ENCODE measurements around the gene AUP1. TPM values are rescaled to one million over a fixed set of nuclear protein-coding genes. Genes with fewer than 3 reads are reported as not detected.

AUP1 gene
- total RNA-seq, 1 experiment from 2014 or later = 91.5 TPM

DNA sequence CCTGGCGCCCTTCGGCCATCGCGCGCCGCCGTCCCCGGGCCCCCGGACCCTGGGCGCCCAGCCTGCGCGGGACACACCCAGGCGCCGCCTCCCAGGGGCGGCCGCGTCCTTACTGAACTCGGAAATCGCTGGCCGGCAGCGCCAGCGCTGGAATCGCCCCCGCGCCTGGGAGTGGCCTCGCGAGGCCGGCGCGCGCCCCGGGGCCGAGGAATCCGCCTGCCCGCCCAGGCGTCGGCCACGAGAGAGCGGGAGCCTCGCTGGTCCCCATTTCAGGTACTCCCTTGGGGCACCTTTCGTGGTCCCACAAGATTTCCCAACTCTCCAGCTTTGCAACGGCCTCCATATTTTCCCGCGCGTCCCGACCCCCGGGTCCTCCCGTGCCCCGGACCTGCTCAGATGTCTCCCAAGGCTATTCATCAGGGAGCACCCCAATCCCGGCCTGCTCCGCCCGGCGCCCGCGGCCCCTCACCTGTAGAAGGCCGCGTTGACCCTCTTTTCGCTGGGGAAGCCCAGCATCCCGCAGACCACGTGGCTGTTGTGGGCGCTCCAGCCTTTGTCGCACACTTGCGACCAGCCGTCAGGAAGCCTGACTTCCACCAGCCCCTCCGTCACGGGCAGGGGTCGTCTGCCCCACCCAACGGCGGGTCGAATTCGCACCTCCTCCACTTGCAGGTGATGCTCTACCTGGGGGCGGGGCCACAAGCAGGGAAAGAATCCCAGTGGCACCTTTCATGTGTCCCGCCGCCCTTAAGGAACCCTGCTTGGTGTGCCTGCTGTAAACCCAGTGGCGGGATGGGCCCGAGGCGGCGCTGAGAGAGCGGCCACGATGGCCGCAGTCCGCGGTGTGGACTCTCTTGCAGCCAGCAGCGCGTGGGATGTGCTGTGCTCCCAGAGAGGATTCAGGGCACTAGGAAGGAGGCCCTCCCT lies 19.7 kb upstream of the AUP1 start:
- no peak overlapping the region for H2AFZ ChIP-seq (ENCODE audit: low read length)
- no peak overlapping the region for H4K5ac ChIP-seq (ENCODE audit: insufficient read length, low read depth, low read length)
- H3K79me2 ChIP-seq (ENCODE audit: insufficient read depth, low read length) = 0 out of 2 replicates have a peak, but pooled peaks cover 2% of the 10 kb centered on the region
- H3K4ac ChIP-seq (ENCODE audit: low read depth, low read length) = no peak overlapping the region
- no peak for TF ChIP-seq CTCF (conservative IDR thresholded peaks at IDR 0.05)
- no peak overlapping the region for H3K18ac ChIP-seq (ENCODE audit: insufficient read length, low read depth, low read length)
- 0 out of 2 replicates have a peak, but pooled peaks cover 2% of the 10 kb centered on the region for H3K4me1 ChIP-seq (ENCODE audit: insufficient read depth, low read length)
- H3T11ph ChIP-seq (ENCODE audit: low read length) = no peak overlapping the region
- H3K27ac ChIP-seq (ENCODE audit: insufficient read length, low read depth, low read length) = no peak overlapping the region
- no peak overlapping the region for H2BK120ac ChIP-seq (ENCODE audit: low read depth, low read length, poor library complexity, severe bottlenecking)
- H3K4me2 ChIP-seq (ENCODE audit: insufficient read depth, insufficient read length, low read length) = peak overlapping the region; percentile 78
- H3K14ac ChIP-seq (ENCODE audit: insufficient read depth, low read length) = peak overlapping the region; percentile 61; the same call in 1 of the 2 replicates
- H4K8ac ChIP-seq (replicated peaks; ENCODE audit: insufficient read length, low read depth, low read length) = no peak overlapping the region
- H3K9me3 ChIP-seq (ENCODE audit: control insufficient read depth, low read depth, low read length) = no peaks in the 10 kb centered on the region
- no peak overlapping the region for H3K23ac ChIP-seq (ENCODE audit: insufficient read length, low read depth, low read length)
- H3K56ac ChIP-seq (ENCODE audit: insufficient read length, low read depth, low read length) = no peak overlapping the region
- no peak overlapping the region for H2BK15ac ChIP-seq (ENCODE audit: low read depth, low read length)
- Mint-ChIP-seq H3K4me1 (peaks cover 28 to 29% of the 10 kb centered on the region in 2 experiments), H3K36me3 (ENCODE audit: insufficient read depth in 1 of 3, low read depth in 3 of 3) (peaks cover 0 to 7% (median 4%) of the 10 kb centered on the region in 3 experiments; a peak in 6 of 7 replicates), H3K9me3 (no peaks in the 10 kb centered on the region), H3K4me3 (peak overlapping the region; percentile 76 to 78), H3K27ac (0 out of 7 replicates have a peak overlapping the region, but pooled peaks of 1 of the 3 experiments have one; percentile 12), H3K27me3 (ENCODE audit: low read depth) (peaks cover 54% of the 10 kb centered on the region)
- no peaks in the 10 kb centered on the region for H3K79me1 ChIP-seq (ENCODE audit: insufficient read depth, low read depth, low read length, poor library complexity, severe bottlenecking)
- no peaks in the 10 kb centered on the region; the same call in 1 of the 2 replicates for H3K27me3 ChIP-seq (ENCODE audit: insufficient read depth, low read length)
- H3K23me2 ChIP-seq (ENCODE audit: insufficient read length, low read depth, low read length, poor library complexity, severe bottlenecking) = peaks cover 13% of the 10 kb centered on the region
- no peak overlapping the region for H2BK20ac ChIP-seq (ENCODE audit: low read depth, low read length, poor library complexity, severe bottlenecking)
- H4K20me1 ChIP-seq (ENCODE audit: control insufficient read depth, insufficient read depth, insufficient read length) = no peaks in the 10 kb centered on the region
- no peak overlapping the region for H2AK5ac ChIP-seq (ENCODE audit: insufficient read length, low read length)
- peak overlapping the region; percentile 43 for H3K9ac ChIP-seq (ENCODE audit: extremely low read depth, insufficient read length, low read length)
- no peak overlapping the region for H2BK5ac ChIP-seq (ENCODE audit: insufficient read length, low read length)
- H4K91ac ChIP-seq (ENCODE audit: insufficient read length, low read depth, low read length) = no peak overlapping the region
- DNase-seq = peak; percentile 90
- H2BK12ac ChIP-seq (ENCODE audit: insufficient read length, low read depth, low read length) = no peak overlapping the region
- no CpG with 5 or more reads among the region's 85 CpGs for WGBS (ENCODE audit: extremely low coverage, insufficient read length, low lambda C conversion rate)

Measured in H9 (cell line).